ENCODE data around the gene TSNAXIP1. TPM values are rescaled to one million over a fixed set of nuclear protein-coding genes. Genes with fewer than 3 reads are reported as not detected.

The TSNAXIP1 gene
- total RNA-seq, 3 donors from 2014 or later (not counting 1 experiment from before 2014, with no cell fraction given): 0.15 to 0.68 TPM; not detected in 1

DNA sequence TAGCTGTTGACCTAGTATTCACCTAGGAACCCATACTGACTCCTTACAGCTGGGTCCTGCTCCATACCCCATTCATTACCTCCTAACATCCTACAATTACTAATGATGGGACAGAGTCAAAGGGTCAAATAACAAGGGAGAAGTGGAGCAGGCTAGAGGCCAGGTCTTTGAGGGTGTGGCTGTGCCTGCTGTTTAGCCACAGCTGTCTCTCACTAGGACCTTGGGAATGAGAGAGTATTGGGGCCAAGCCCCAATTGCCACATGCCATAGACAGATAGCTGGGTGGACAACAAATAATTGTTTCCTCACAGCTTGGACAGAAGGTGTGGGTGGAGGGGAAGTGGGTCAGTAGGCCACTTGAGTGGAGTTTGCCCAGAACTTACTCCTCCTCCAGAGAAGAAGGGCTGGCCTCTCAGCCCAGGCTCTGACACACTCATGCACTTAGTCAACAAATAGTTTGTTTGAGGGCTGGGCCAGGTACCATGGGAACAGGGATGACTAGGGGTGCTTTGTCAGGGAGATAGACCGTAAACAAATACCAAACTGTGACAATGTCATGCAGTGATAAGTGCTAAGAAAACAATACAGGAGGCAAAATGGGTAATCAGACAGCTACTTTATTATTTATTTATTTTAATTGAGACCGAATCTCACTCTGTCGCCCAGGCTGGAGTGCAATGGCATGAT, 51.0 kb downstream of the TSNAXIP1 start:
- peak; percentile 69 to 79 (median 77) for ATAC-seq
- no peaks in the 10 kb centered on the region for H3K9me3 Mint-ChIP-seq
- peak overlapping the region; percentile 44 for H3K27ac ChIP-seq (ENCODE audit: low read length)
- peaks cover 37 to 42% of the 10 kb centered on the region in 2 donors for H3K4me1 Mint-ChIP-seq
- peak in 1 of 2 donors; percentile 58 for DNase-seq
- no peak overlapping the region for H3K4me3 ChIP-seq (ENCODE audit: low read length)
- H3K9me3 ChIP-seq (ENCODE audit: control insufficient read depth, insufficient read depth, low read length): no peaks in the 10 kb centered on the region
- H3K27me3 ChIP-seq (ENCODE audit: control insufficient read depth, insufficient read depth, low read length): no peaks in the 10 kb centered on the region
- H3K4me3 Mint-ChIP-seq: no peak overlapping the region
- peaks cover 2% of the 10 kb centered on the region for H3K36me3 ChIP-seq (ENCODE audit: control insufficient read depth, insufficient read depth, low read length)
- H3K4me1 ChIP-seq (ENCODE audit: control insufficient read depth, insufficient read depth, low read length): peaks cover 22% of the 10 kb centered on the region
- no peaks in the 10 kb centered on the region for H3K27me3 Mint-ChIP-seq (ENCODE audit: low read depth in 2 of 2)
- TF ChIP-seq CTCF (IDR thresholded peaks at IDR 0.05): no peak
- no peaks in the 10 kb centered on the region for H3K36me3 Mint-ChIP-seq
- 69% methylated on average over 3 of the region's 3 CpGs for WGBS (ENCODE audit: insufficient coverage)
- intact Hi-C loops (cut with micrococcal nuclease): no loop called here
- peak overlapping the region; percentile 79 to 85 for H3K27ac Mint-ChIP-seq

GRCh38 chr16:67858500-67858899, 51.8 kb downstream of the TSNAXIP1 start:
- no peak for TF ChIP-seq CTCF (IDR thresholded peaks at IDR 0.05)
- ATAC-seq: peak; percentile 37 to 76 (median 58)
- DNase-seq: peak in 1 of 2 donors; percentile 37
- peaks cover 22% of the 10 kb centered on the region for H3K4me1 ChIP-seq (ENCODE audit: control insufficient read depth, insufficient read depth, low read length)
- no peak overlapping the region for H3K4me3 Mint-ChIP-seq
- peak overlapping the region; percentile 44 for H3K27ac ChIP-seq (ENCODE audit: low read length)
- no peaks in the 10 kb centered on the region for H3K27me3 ChIP-seq (ENCODE audit: control insufficient read depth, insufficient read depth, low read length)
- WGBS (ENCODE audit: insufficient coverage): 64% methylated on average over 4 of the region's 4 CpGs
- H3K27me3 Mint-ChIP-seq (ENCODE audit: low read depth in 2 of 2): no peaks in the 10 kb centered on the region
- H3K36me3 Mint-ChIP-seq: no peaks in the 10 kb centered on the region
- intact Hi-C loops (cut with micrococcal nuclease): no loop called here
- H3K9me3 ChIP-seq (ENCODE audit: control insufficient read depth, insufficient read depth, low read length): no peaks in the 10 kb centered on the region
- no peak overlapping the region for H3K4me3 ChIP-seq (ENCODE audit: low read length)
- peaks cover 2% of the 10 kb centered on the region for H3K36me3 ChIP-seq (ENCODE audit: control insufficient read depth, insufficient read depth, low read length)
- H3K4me1 Mint-ChIP-seq: peaks cover 37 to 42% of the 10 kb centered on the region in 2 donors
- no peaks in the 10 kb centered on the region for H3K9me3 Mint-ChIP-seq
- H3K27ac Mint-ChIP-seq: peak overlapping the region; percentile 79 to 85

DNA sequence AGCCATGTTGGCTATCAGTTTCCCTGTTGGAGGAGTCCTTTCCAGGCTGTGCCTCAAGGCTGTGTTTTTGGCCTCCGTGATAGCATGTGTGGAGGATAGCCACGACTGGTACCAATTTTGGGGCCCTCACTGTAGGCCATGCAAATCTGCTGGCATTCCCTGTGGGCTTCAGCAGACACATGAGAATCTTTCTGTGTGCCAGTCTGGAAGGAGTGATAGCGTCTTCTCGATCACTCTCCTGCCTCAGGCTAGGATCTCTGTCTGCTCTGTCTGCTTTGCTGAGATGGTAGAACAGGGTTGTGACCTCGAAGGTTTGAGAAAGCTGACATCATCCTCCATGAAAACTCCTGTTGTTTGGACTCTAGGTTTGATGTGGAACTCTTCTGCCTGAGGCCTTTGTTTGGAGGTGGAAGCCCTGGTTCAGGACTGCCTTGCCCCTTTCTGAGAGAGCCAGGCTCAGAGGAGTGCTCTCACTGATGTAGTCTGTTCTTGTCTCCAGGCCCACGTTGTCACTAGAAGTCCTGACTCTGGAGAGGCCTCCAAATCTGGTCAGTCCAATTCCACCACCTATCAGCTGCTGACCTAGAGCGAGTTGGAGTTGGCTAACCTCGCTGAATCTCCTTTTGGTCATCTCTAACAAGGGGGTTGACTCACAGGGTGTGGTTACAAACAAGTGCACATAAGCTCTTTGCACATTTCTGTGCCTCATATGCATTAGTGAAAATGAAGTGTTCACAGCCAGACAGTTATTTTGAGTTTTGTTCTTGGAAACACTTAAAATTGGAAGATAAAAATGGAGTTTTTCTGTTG, 54.1 kb downstream of the TSNAXIP1 start:
- no peak overlapping the region for H3K4me3 ChIP-seq (ENCODE audit: low read length)
- no peak for DNase-seq
- H3K9me3 Mint-ChIP-seq: no peaks in the 10 kb centered on the region
- no peaks in the 10 kb centered on the region for H3K36me3 Mint-ChIP-seq
- peaks cover 31 to 36% of the 10 kb centered on the region in 2 donors for H3K4me1 Mint-ChIP-seq
- H3K27ac Mint-ChIP-seq: peak overlapping the region in 1 of 2 donors; percentile 65
- peaks cover 22% of the 10 kb centered on the region for H3K4me1 ChIP-seq (ENCODE audit: control insufficient read depth, insufficient read depth, low read length)
- H3K9me3 ChIP-seq (ENCODE audit: control insufficient read depth, insufficient read depth, low read length): no peaks in the 10 kb centered on the region
- H3K4me3 Mint-ChIP-seq: no peak overlapping the region
- no peak for TF ChIP-seq CTCF (IDR thresholded peaks at IDR 0.05)
- H3K27me3 ChIP-seq (ENCODE audit: control insufficient read depth, insufficient read depth, low read length): no peaks in the 10 kb centered on the region
- ATAC-seq: no peak
- 95% methylated on average over 8 of the region's 8 CpGs for WGBS (ENCODE audit: insufficient coverage)
- H3K27me3 Mint-ChIP-seq (ENCODE audit: low read depth in 2 of 2): no peaks in the 10 kb centered on the region
- intact Hi-C loops (cut with micrococcal nuclease): no loop called here
- no peak overlapping the region for H3K27ac ChIP-seq (ENCODE audit: low read length)
- H3K36me3 ChIP-seq (ENCODE audit: control insufficient read depth, insufficient read depth, low read length): peaks cover 2% of the 10 kb centered on the region
